Progenitor cell of endocrine pancreas (in vitro differentiated cells): Measurements from ENCODE around the gene PARD3. TPM values are rescaled to one million over a fixed set of nuclear protein-coding genes. Genes with fewer than 3 reads are reported as not detected.
A peak's percentile ranks its signal among the peaks of the same experiment; 100 is the strongest.

Experiments used
- DNase-seq: peaks from one replicate; pipeline ENCODE4 v3.0.0; 2021; ENCODE audit warnings: low spot score; ENCODE audit not compliant: unreplicated experiment
- H3K27ac Mint-ChIP-seq: 2 replicates; pipeline ENCODE4 v1.8.0; 2021; ENCODE audit warnings: mild to moderate bottlenecking, moderate library complexity, mixed read lengths
- H3K27me3 Mint-ChIP-seq: 2 replicates; pipeline ENCODE4 v1.8.0; 2021; ENCODE audit warnings: mixed read lengths
- H3K36me3 Mint-ChIP-seq: 2 replicates; pipeline ENCODE4 v1.8.0; 2022; ENCODE audit warnings: mixed read lengths; ENCODE audit not compliant: insufficient read depth
- H3K4me1 Mint-ChIP-seq: 2 replicates; pipeline ENCODE4 v1.8.0; 2021; ENCODE audit warnings: low read depth, mixed read lengths
- H3K4me3 Mint-ChIP-seq: 2 replicates; pipeline ENCODE4 v1.8.0; 2021; ENCODE audit warnings: low read depth, mild to moderate bottlenecking, moderate library complexity, mixed read lengths
- H3K9me3 Mint-ChIP-seq: 2 replicates; pipeline ENCODE4 v1.8.0; 2021; ENCODE audit warnings: low read depth, mixed read lengths
- total RNA-seq: library from RNA; stranded (reverse); gene quantifications from 2 replicates; pipeline ENCODE4 v1.2.1, GENCODE V29; 2021
- TF ChIP-seq, protein P1 (sequence below): fragments of 200-600 bp; sonication (generic); IDR thresholded peaks from one replicate; pipeline ENCODE4 v1.5.0; 2021; ENCODE audit warnings: antibody characterized with exemption, mild to moderate bottlenecking; ENCODE audit not compliant: unreplicated experiment

PARD3 gene
- total RNA-seq, 1 donor from 2014 or later: 85.3 TPM

DNA sequence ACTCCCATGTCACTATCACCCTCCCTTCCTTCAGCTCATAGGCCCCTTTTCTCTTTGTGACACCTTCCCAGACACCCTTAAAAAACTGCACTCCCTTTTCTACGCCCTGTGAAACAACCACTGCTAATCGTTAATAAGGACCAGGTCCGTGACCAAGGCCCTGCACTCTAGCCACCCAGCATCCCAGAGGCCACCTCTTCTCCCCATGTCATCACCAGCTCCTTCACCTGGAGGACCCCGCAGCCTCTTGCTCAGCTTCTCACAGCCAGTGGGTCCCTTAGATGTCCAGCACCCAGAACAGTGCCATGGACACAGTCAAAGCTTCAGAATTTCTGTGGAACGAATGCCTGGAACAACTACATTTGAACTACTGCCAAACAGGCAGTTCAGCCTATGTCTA, 2.3 kb downstream of the PARD3 start:
- DNase-seq: no peak
- Mint-ChIP-seq H3K27me3 (no peaks in the 10 kb centered on the region), H3K4me3 (peak overlapping the region; percentile 87), H3K4me1 (peaks cover 53% of the 10 kb centered on the region), H3K9me3 (no peaks in the 10 kb centered on the region), H3K27ac (peak overlapping the region; percentile 97), H3K36me3 (no peaks in the 10 kb centered on the region)
- TF ChIP-seq, protein P1, sequence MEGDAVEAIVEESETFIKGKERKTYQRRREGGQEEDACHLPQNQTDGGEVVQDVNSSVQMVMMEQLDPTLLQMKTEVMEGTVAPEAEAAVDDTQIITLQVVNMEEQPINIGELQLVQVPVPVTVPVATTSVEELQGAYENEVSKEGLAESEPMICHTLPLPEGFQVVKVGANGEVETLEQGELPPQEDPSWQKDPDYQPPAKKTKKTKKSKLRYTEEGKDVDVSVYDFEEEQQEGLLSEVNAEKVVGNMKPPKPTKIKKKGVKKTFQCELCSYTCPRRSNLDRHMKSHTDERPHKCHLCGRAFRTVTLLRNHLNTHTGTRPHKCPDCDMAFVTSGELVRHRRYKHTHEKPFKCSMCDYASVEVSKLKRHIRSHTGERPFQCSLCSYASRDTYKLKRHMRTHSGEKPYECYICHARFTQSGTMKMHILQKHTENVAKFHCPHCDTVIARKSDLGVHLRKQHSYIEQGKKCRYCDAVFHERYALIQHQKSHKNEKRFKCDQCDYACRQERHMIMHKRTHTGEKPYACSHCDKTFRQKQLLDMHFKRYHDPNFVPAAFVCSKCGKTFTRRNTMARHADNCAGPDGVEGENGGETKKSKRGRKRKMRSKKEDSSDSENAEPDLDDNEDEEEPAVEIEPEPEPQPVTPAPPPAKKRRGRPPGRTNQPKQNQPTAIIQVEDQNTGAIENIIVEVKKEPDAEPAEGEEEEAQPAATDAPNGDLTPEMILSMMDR: no peak

DNA sequence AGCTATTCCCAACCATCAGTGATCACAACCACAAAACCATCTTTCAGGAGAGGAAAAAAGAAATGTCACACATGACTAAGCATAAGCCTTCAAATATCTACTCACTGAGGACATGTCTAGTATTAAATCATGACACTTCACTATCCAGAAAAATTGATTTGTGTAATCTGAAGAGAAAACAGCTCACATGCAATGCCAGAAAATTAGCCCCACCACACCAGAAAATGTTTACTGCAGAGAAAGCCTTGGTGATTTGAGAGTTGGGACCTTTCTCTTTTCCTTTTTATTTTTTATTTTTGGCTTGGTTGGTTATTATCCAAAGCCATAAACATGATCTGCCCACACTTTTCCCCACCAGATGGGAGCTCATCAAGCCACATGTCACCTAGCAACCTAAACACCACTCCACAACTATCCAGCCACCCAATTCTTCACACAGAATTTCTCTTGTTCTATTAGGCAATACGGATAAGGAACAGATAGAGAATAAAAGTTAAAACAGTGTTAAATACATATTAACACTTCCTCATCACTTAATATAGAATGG, 3.1 kb downstream of the PARD3 start:
- Mint-ChIP-seq H3K27me3 (no peaks in the 10 kb centered on the region), H3K4me3 (no peak overlapping the region), H3K27ac (no peak overlapping the region), H3K36me3 (no peaks in the 10 kb centered on the region), H3K4me1 (peaks cover 53% of the 10 kb centered on the region), H3K9me3 (no peaks in the 10 kb centered on the region)
- no peak for DNase-seq
- TF ChIP-seq, protein P1: no peak

GRCh38 chr10:34811126-34811967, 3.7 kb downstream of the PARD3 start:
- Mint-ChIP-seq H3K9me3 (no peaks in the 10 kb centered on the region), H3K27me3 (no peaks in the 10 kb centered on the region), H3K36me3 (no peaks in the 10 kb centered on the region), H3K4me3 (no peak overlapping the region), H3K27ac (peak overlapping the region; percentile 0), H3K4me1 (peaks cover 48% of the 10 kb centered on the region)
- TF ChIP-seq, protein P1: no peak
- DNase-seq: no peak

- Mint-ChIP-seq H3K27me3 (no peaks in the 10 kb centered on the region), H3K27ac (no peak overlapping the region), H3K4me1 (peaks cover 45% of the 10 kb centered on the region), H3K36me3 (no peaks in the 10 kb centered on the region), H3K4me3 (no peak overlapping the region), H3K9me3 (no peaks in the 10 kb centered on the region)
- DNase-seq: no peak
- TF ChIP-seq, protein P1: no peak
Observed at GRCh38 chr10:34809796-34810195, 5.3 kb downstream of the PARD3 start.

DNA sequence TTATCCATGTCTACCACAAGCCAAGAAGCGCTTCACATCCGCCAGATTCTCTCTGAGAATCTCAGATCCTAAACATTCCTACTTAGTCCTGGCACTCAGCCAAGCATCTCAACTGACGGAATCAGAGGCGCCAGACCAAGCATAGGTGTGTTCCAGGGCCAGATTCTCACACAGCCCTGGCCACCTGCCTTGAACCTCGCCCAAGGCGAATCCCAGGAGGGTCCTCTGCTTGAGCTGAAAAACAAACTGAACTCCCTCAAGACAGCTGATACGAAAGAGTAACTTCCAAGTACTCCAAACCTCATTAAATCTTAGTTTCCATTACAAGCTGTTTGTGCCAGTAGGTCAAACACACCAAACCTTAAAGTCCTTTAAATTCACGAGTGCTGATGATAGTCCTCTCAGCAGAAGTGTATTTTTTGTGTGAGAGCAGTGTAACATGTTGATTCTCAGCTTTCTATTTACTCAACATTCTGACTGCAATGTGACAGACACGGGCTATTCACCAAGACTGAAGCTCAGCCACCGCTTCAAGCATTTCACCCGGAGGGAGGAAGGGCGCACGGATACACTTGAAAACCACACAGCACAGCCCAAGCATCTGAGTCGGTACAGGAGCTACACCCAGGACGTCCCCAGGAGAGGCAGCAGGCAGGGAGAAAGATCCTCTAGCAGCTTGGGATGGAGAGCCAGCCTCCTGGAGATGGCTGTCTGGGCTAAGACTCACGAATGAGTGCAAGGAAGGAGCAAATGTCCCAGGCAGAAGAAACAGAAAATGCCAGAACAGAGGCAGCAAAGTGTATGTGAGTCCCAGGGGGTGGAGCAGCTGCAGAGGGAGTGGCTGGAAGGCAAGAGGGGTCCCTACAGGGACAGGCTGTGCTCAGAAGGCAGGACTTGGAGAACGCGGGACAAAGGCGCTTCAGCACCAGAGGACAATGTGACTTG, 6.0 kb downstream of the PARD3 start:
- Mint-ChIP-seq H3K27ac (peak overlapping the region; percentile 41), H3K4me1 (peaks cover 45% of the 10 kb centered on the region), H3K27me3 (no peaks in the 10 kb centered on the region), H3K36me3 (no peaks in the 10 kb centered on the region), H3K9me3 (no peaks in the 10 kb centered on the region), H3K4me3 (peak overlapping the region; percentile 17)
- DNase-seq: no peak
- TF ChIP-seq, protein P1: no peak
